CD4-positive, alpha-beta T cell treated with Interleukin-2 at 100 ng/mL for 4 hours (primary cell): ENCODE measurements around the gene BCL2L1.
A peak's percentile ranks its signal among the peaks of the same experiment; 100 is the strongest.

Source experiments
- DNase-seq: peaks from one replicate; pipeline ENCODE4 v3.0.0-alpha.2; 2020; ENCODE audit warnings: low spot score

BCL2L1 gene

DNA sequence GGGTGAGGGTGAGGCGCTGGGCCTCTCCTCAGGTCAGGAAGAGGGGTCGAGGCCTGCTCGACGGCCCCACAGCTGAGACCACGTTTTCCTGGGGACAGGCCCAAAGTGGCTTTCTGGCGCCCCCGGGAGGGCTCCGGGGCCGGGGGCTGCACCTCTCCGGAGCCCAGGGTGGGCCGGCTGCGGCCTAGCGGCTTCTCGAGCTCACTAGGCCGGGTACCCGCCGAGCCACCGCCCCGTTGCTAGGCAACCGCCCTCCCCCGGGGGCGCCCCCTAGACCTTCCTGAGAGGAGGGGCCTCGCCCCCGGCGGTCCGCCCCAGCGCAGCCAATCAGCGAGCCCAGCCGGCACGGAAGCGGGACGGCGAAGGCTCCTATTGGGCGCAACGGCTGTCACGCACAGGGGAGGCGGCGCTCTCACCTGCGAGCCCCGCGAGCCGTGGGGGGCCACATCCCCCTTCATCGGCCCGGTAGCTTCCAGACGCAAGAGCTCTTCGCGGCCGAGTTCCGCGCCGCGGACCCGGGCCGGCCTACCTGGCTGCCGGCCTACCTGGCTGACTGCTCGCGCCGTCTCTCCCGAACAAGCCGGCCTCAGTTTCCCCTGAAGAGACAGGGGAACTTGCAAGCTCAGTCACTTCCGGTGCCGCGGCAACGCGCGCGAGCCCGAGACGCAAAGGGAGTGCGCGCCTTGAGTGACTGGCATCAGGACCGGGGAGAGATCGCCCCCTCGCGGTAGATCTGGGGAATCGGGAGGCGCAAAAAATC lies 831 bp upstream of the BCL2L1 start:
- peak; percentile 98 for DNase-seq

DNA sequence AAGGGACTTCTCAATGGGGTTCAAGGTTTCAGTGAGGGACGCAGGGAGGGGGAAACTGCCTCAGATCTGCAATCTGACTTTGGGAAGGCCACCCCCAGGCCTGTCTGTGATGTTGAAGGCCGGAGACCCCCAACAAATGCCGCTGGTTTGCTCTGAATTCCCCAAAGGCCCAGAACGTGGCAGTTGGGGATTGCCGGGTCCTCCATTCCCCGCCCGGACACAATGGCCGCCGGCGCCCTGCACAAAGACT lies 326 bp upstream of the BCL2L1 start:
- no peak for DNase-seq

DNA sequence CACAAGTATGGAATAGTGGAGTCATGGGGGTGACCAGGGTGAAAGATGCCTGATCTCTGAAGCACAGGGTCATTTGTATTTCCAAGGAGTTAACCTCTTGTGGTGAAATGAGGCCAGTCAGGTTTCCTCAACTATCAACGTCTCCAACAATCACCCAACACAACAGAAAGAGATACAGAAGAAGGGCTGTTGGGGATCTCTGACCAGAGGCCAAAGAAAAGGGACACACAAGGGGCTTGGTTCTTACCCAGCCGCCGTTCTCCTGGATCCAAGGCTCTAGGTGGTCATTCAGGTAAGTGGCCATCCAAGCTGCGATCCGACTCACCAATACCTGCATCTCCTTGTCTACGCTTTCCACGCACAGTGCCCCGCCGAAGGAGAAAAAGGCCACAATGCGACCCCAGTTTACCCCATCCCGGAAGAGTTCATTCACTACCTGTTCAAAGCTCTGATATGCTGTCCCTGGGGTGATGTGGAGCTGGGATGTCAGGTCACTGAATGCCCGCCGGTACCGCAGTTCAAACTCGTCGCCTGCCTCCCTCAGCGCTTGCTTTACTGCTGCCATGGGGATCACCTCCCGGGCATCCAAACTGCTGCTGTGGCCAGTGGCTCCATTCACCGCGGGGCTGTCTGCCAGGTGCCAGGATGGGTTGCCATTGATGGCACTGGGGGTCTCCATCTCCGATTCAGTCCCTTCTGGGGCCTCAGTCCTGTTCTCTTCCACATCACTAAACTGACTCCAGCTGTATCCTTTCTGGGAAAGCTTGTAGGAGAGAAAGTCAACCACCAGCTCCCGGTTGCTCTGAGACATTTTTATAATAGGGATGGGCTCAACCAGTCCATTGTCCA lies 1.0 kb downstream of the BCL2L1 start:
- DNase-seq, result no peak

DNA sequence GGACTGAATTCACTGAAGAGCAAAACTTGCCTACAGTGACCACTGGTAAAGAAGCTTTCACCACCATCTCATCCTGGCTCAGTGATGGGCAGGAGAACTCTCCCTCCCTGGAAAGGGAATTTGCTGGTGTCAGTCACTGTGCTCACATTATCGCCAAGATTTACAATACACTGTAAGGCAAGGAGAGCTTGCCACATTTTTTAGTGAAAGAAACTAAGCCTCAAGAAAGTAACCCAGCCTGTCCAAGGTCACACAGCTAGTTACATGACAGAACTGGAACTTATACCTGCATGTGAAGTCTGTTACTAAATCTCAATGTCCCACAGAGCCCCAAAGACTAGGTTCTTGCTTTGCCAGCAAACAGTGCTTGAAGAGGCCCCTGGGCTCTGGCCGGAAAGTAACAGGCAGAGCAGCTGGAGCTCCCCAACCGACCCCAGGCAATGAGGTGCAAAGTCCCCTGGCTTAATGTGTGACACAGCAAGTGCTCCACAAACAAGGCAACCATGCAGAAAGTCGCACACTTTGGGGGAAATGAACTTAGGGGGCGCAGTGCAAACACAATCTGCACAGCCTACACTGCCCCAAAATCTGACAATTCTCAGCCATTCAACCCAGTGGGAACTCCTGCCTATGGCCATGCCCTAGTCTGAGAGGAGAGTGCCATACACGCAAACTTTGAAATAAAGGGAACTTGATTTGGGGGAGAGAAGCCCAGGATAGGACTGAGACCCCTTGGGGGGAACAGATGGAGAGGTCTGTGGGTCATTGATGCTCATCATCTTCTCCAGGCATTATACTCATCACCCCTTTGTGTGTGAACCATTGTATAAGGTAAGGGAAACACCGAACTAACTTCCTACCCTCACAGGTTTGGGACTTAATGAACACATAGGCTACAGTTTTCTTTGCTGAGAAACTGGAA lies 1.9 kb downstream of the BCL2L1 start:
- peak; percentile 41 for DNase-seq

GRCh38 chr20:31719644-31720485 lies 2.8 kb downstream of the BCL2L1 start:
- DNase-seq, result no peak

DNA sequence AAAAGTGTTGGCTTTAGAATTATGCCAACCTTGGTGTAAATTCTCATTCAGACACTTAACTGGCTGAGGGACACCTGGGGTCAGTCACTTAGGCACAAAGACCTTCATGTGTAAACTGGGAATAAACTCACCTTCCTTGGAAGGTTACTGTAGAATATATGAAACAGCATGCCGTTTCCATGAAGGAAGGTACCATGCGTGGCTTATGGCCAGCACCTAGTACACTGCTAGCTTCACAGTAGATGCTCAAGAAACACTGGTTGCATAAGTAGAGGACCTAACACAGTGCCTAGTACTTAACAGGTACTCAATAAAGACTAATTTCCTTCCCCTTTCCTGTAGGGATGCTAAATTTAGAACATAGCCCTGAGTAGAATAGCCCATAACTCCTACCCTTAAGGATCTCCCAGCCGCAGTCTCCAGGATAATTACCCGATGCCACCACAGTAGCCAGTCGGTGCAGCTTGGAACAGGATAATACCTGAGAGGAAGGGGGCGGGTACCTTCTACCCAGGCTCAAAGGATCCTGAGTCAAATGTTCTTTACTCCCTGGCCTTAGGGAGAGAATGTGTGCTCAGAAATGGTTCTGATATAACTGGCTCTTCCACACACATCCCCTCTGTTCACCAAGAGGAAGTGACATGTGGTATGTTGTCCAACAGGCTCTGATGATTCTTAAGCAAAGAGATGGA lies 3.6 kb downstream of the BCL2L1 start:
- DNase-seq, result no peak

- peak; percentile 75 for DNase-seq
Observed at GRCh38 chr20:31717478-31718201, 5.0 kb downstream of the BCL2L1 start.

GRCh38 chr20:31716818-31717477 lies 5.7 kb downstream of the BCL2L1 start:
- no peak for DNase-seq

- DNase-seq, result no peak
Observed at GRCh38 chr20:31716351-31716750, 6.3 kb downstream of the BCL2L1 start.

GRCh38 chr20:31715766-31716165 lies 6.9 kb downstream of the BCL2L1 start:
- DNase-seq, result no peak

- DNase-seq, result no peak
Observed at GRCh38 chr20:31713312-31714273, 9.1 kb downstream of the BCL2L1 start.

GRCh38 chr20:31712564-31713311 lies 9.9 kb downstream of the BCL2L1 start:
- DNase-seq, result no peak

GRCh38 chr20:31712112-31712553 lies 10.5 kb downstream of the BCL2L1 start:
- DNase-seq, result no peak

- no peak for DNase-seq
Observed at GRCh38 chr20:31711179-31712111, 11.2 kb downstream of the BCL2L1 start.

GRCh38 chr20:31710423-31711108 lies 12.1 kb downstream of the BCL2L1 start:
- DNase-seq, result no peak

DNA sequence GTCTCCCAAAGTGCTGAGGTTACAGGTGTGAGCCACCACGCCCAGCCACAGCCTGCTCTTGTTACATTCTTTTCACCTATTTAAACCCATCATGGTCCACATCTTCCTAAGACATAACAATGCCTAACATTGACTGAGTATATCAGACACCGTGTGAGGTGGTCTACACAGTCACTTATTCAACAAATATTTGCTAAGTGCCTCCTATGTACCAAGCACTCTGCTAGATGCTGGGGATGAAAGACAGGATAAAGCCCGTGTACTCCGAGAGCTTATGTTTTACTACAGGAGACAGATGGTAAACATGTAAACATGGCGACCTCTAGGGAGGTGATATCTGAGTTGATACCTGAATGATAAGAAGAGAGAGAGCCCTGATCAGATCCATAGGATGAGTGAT lies 12.7 kb downstream of the BCL2L1 start:
- no peak for DNase-seq
